D721Med (cell line): Measurements from ENCODE around the gene RNU7-1.

Experiments used
- DNase-seq: peaks from one replicate; pipeline ENCODE4 v3.0.0; 2011; ENCODE audit warnings: low spot score; ENCODE audit not compliant: insufficient read length
- FAIRE-seq: peaks from 2 replicates; lab custom pipeline; 2011; peaks lifted over from hg19 to GRCh38; lab: Jason Lieb, UNC
- TF ChIP-seq, protein P1 (sequence below): IDR thresholded peaks from 2 replicates; pipeline ENCODE4 v1.5.1; 2012; ENCODE audit warnings: mild to moderate bottlenecking, control low read depth; ENCODE audit not compliant: insufficient read depth; ENCODE audit errors: missing control alignments

The RNU7-1 gene

DNA sequence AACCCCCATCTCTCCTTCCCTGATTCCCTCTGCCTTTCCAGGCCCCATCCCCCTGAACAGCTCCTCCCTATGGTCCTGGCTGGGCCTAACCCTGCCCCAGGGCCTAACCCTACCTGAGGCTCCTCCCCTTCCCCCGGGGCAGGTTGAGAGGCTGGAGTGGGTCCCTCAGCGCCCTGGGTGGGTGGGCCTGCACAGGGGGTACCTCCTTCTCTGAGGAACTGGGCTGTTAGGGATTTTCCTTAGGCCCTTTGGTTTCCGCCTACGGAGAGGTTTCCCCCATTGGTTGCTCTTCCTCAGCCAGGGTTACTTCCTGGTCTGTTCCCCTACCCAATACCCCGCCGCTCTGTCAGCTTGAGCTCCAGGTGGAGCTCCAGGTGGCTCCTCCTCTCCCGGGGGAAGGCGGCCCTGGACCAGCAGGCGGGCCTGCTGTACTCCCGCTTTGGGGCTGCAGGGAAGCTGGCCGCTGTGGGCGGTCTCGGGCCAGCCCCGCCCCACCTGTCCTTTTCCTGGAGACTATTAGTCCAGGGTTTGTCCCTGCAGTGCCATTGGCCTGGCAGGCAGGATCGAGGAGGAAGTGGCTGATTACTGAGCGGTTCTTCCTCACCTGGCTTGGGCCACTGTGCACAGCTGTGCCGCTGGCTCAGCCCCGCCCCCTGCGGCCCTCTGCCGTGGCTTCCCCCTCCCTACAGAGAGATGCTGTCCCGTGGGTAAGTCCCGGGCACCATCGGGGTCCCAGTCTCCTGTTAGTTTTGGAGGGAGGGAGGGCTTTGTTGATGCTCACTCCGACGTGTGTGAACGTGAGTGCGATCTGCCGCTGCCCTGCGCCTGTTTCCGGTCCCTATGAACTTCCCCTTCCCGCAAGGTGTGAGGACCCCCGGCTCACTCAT lies 2.7 kb downstream of the RNU7-1 start:
- TF ChIP-seq, protein P1, sequence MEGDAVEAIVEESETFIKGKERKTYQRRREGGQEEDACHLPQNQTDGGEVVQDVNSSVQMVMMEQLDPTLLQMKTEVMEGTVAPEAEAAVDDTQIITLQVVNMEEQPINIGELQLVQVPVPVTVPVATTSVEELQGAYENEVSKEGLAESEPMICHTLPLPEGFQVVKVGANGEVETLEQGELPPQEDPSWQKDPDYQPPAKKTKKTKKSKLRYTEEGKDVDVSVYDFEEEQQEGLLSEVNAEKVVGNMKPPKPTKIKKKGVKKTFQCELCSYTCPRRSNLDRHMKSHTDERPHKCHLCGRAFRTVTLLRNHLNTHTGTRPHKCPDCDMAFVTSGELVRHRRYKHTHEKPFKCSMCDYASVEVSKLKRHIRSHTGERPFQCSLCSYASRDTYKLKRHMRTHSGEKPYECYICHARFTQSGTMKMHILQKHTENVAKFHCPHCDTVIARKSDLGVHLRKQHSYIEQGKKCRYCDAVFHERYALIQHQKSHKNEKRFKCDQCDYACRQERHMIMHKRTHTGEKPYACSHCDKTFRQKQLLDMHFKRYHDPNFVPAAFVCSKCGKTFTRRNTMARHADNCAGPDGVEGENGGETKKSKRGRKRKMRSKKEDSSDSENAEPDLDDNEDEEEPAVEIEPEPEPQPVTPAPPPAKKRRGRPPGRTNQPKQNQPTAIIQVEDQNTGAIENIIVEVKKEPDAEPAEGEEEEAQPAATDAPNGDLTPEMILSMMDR = no peak
- FAIRE-seq (no peak), DNase-seq (no peak)

DNA sequence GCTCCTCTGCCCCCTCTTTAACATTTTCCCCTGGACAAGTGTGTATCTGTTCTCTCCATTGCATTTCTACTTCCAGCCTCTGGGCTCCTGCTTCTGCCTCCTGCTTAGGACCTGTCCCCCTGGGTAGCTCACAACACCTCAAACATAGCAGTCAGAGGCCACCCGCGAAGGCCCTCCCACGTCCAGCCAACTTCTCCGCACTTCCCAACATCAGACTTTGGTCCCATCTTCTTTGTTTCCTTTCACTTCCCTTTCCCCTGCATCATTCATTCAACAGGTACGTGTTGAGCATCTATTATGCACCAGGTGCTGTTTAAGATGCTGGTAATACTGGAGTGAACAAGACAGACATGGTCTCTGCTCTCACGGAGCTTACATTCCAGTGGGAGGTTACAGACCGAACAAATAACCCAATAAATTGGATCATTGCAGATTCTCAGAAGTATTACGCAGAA lies 3.3 kb downstream of the RNU7-1 start:
- FAIRE-seq = no peak
- no peak for DNase-seq
- TF ChIP-seq, protein P1 = no peak

DNA sequence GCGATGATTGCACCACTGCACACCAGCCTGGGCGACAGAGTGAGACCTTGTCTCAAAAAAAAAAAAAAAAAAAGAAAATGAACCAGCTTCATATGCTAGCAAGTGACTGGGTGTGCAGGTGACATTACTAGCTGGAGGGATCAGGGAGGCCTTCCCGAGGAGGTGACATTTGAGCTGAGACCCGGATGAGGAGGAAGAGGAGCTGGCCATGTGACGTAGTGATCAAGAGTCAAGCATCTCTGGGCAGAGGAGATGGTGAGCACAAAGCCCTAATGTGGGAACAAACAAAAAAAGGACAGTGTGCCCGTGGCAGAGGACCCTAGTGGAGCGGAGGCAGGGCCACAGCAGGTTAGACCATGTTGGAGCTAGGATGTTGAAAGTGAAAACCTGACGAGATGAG lies 4.0 kb downstream of the RNU7-1 start:
- TF ChIP-seq, protein P1 = no peak
- no peak for FAIRE-seq
- no peak for DNase-seq

- FAIRE-seq = no peak
- TF ChIP-seq, protein P1 = no peak
- no peak for DNase-seq
These were observed 5.4 kb downstream of the RNU7-1 start for GRCh38 chr12:6948873-6949594.

- TF ChIP-seq, protein P1 = peak; percentile 8
- DNase-seq (no peak), FAIRE-seq (no peak)
These were observed 6.8 kb downstream of the RNU7-1 start for GRCh38 chr12:6950401-6950801.

DNA sequence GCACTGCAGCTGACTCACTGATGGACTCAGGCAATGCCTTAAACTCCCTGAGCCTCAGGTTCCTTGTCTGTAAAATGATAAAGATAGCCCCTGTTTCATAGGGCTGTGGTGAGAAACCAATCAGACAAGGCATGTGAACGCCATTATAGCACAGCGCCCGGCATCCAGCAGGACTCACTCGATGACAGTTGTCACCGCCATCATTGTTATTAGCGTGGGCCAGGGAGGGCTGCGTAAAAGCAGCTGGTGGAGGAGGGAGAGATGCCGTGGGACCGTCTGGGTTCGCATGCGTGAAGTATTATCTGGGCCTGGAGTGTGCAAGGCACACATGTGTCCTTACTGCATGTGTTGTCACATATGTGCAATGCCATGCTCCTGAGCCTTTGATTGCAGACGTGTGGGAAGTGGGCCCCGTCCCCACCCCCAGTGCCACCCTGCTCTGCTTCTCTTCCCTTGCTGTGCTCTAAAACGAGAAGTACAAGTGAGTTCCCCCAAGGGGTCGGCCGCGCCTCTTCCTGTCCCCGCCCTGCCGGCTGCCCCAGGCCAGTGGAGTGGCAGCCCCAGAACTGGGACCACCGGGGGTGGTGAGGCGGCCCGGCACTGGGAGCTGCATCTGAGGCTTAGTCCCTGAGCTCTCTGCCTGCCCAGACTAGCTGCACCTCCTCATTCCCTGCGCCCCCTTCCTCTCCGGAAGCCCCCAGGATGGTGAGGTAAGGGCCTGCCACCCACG lies 7.4 kb downstream of the RNU7-1 start, which contains the start of gene PTPN6:
TSS of gene PTPN6 (plus strand) at position 546 of the 730 bp plus-strand sequence. CDS start at position 703, 157 bp downstream.
- no peak for FAIRE-seq
- no peak for DNase-seq
- TF ChIP-seq, protein P1 = no peak
